Esophagus squamous epithelium (tissue), 5 donors: ENCODE results near the gene PUM1. TPM values are rescaled to one million over a fixed set of nuclear protein-coding genes. Genes with fewer than 3 reads are reported as not detected.

Experiments
- DNase-seq: peaks from one replicate; lab custom pipeline; 2025; lab: John Stamatoyannopoulos, UW
- H3K27ac ChIP-seq, 4 donors: fragments of 200-600 bp; sonication (generic); one replicate each; pipeline ENCODE4 v1.5.1; 2016 to 2019; ENCODE audit warnings: mild to moderate bottlenecking in 1 of 4
- H3K27me3 ChIP-seq, 4 donors: fragments of 200-600 bp; sonication (generic); 1 replicate in 3 of 4; 2 replicates in 1 of 4; pipeline versions ENCODE4 v1.5.1 to v1.6.0; 2017 to 2021; ENCODE audit warnings: antibody characterized with exemption in 1 of 4
- H3K36me3 ChIP-seq, 3 donors: fragments of 200-600 bp; sonication (generic); one replicate each; pipeline ENCODE4 v1.5.1; 2016 to 2019
- H3K4me1 ChIP-seq, 3 donors: fragments of 200-600 bp; sonication (generic); one replicate each; pipeline ENCODE4 v1.5.1; 2017 to 2019
- H3K4me3 ChIP-seq, 4 donors: fragments of 200-600 bp; sonication (generic); 1 replicate in 3 of 4; 2 replicates in 1 of 4; pipeline ENCODE4 v1.5.1; 2016 to 2019; ENCODE audit warnings: mild to moderate bottlenecking in 2 of 4, moderate library complexity in 1 of 4
- H3K9me3 ChIP-seq, 3 donors: fragments of 200-600 bp; sonication (generic); one replicate each; pipeline ENCODE4 v1.5.1; 2016 to 2019
- CTCF ChIP-seq, 6 experiments: fragments of 450-650 bp in 4 of 6; fragments of 200-600 bp in 2 of 6; sonication (generic) in 2 of 6; IDR thresholded peaks; one replicate each; pipeline ENCODE4 v1.5.1; 2016 to 2019; ENCODE audit warnings: antibody characterized with exemption in 6 of 6, mild to moderate bottlenecking in 4 of 6, moderate library complexity in 4 of 6
- POLR2A ChIP-seq, 4 donors: fragments of 450-650 bp; IDR thresholded peaks; one replicate each; pipeline ENCODE4 v1.6.1; 2017; ENCODE audit warnings: antibody characterized with exemption in 4 of 4, mild to moderate bottlenecking in 4 of 4, moderate library complexity in 3 of 4
- WGBS, 2 donors: methylation state at CpG; one replicate each; pipeline ENCODE4 v1.1.5; 2018; 5-methylcytosine and 5-hydroxymethylcytosine counted together
- intact Hi-C: fragments of 100-400 bp; cut with DNase I; formaldehyde crosslinking; loops from one replicate; pipeline ENCODE4 v1.15.0; 2022
- total RNA-seq, 4 donors: library from RNA; depleted of rRNA; stranded (reverse); fragments of >200 nt; gene quantifications; one replicate each; pipeline ENCODE4 v1.1.0, GENCODE V29; 2016
- donor health status: DM: yes; HTN: yes; CAD: no.

The PUM1 gene
- total RNA-seq, 4 donors from 2014 or later = 41.6 to 88.1 (median 53.9) TPM

DNA sequence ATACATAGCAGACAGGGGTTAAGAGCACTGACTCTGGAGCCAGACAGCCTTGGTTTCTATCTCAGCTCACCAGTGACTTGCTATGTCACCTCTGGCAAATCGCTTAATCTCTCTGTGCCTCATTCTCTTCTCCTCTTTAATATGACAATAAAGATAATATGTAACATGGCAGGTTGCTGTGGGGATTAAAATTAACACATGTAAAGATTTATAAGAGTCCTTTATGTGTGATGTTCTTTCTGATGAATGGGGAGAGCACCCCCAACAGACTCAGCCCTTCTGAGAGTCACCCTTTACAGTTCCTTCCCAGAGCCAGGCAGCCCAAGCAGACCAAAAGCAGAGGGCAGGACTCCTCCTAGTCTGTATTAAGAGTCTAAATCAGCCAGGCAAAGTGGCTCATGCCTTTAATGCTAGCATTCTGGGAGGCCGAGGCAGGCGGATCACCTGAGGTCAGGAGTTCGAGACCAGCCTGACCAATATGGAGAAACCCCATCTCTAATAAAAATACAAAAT is 80.5 kb downstream of the PUM1 start:
- intact Hi-C loops = no loop called here
- WGBS, 2 donors = 90 to 93% methylated on average over 2 to 3 of the region's 4 CpGs
- no peak for TF ChIP-seq CTCF (IDR thresholded peaks at IDR 0.05)
- no peak for TF ChIP-seq POLR2A (IDR thresholded peaks at IDR 0.05)
- H3K36me3 ChIP-seq = peaks cover 0 to 46% (median 0%) of the 10 kb centered on the region in 3 donors
- H3K9me3 ChIP-seq = no peaks in the 10 kb centered on the region
- H3K4me1 ChIP-seq = peaks cover 5 to 57% (median 16%) of the 10 kb centered on the region in 3 donors
- peak overlapping the region in 3 of 4 donors; percentile 27 to 45 (median 38) for H3K27ac ChIP-seq
- DNase-seq = no peak
- H3K27me3 ChIP-seq = no peaks in the 10 kb centered on the region
- no peak overlapping the region for H3K4me3 ChIP-seq

DNA sequence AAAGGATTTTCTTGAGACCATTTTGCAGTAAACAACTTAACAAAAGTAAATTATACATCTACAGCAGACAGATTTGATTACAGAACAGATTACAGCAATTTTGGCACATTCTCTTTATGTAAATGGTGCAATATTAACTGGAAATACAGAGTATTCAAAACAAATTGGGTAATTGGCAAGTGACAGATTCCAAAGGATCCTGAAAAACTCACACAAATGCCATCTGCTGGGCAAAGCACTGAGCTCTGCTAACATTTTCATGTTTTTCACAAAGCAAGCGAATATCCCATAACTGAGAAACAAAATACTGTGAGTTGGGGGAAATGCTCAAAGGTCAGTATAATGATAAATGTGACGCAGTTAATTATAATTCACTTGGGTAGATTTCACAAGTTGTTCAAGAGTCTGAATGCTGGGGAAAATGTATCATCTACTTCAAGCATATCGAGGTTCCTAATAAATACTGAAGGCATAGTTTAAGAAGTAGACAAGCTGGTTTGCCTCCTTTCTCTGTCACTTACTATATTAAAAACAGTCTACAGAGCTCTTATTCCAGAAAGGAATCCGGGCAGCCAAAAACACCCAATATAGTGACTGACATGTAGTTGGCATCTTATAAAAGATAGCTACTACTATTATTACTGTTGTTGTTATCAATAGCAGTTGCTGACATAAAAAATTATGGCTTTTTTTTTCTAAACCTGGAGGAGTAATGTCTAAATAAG is 81.2 kb downstream of the PUM1 start:
- no peak for DNase-seq
- H3K27ac ChIP-seq = peak overlapping the region in 3 of 4 donors; percentile 27 to 45 (median 38)
- 51 to 60% methylated on average over 4 of the region's 4 CpGs for WGBS, 2 donors
- no peaks in the 10 kb centered on the region for H3K9me3 ChIP-seq
- H3K4me3 ChIP-seq = no peak overlapping the region
- H3K4me1 ChIP-seq = peaks cover 5 to 57% (median 16%) of the 10 kb centered on the region in 3 donors
- intact Hi-C loops = no loop called here
- peaks cover 0 to 47% (median 6%) of the 10 kb centered on the region in 3 donors for H3K36me3 ChIP-seq
- H3K27me3 ChIP-seq = no peaks in the 10 kb centered on the region
- no peak for TF ChIP-seq CTCF (IDR thresholded peaks at IDR 0.05)
- TF ChIP-seq POLR2A (IDR thresholded peaks at IDR 0.05) = no peak

- TF ChIP-seq CTCF (IDR thresholded peaks at IDR 0.05) (no peak), POLR2A (IDR thresholded peaks at IDR 0.05) (no peak)
- Histone ChIP-seq H3K27me3 (no peaks in the 10 kb centered on the region), H3K27ac (no peak overlapping the region), H3K36me3 (peaks cover 0 to 51% (median 7%) of the 10 kb centered on the region in 3 donors), H3K4me1 (peaks cover 5 to 43% (median 16%) of the 10 kb centered on the region in 3 donors), H3K9me3 (no peaks in the 10 kb centered on the region), H3K4me3 (no peak overlapping the region)
- intact Hi-C loops = no loop called here
- 30 to 82% methylated on average over 1 of the region's 1 CpG for whole genome bisulfite sequencing, 2 donors
- DNase-seq = no peak
Observed at GRCh38 chr1:30982937-30983336, 82.6 kb downstream of the PUM1 start.

GRCh38 chr1:30982431-30982830 is 83.1 kb downstream of the PUM1 start:
- Histone ChIP-seq H3K4me1 (peaks cover 5 to 41% (median 16%) of the 10 kb centered on the region in 3 donors), H3K27me3 (no peaks in the 10 kb centered on the region), H3K4me3 (no peak overlapping the region), H3K27ac (peak overlapping the region in 2 of 4 donors; percentile 19 to 29), H3K36me3 (peaks cover 0 to 56% (median 7%) of the 10 kb centered on the region in 3 donors), H3K9me3 (no peaks in the 10 kb centered on the region)
- TF ChIP-seq CTCF (IDR thresholded peaks at IDR 0.05) = no peak
- TF ChIP-seq POLR2A (IDR thresholded peaks at IDR 0.05) = no peak
- intact Hi-C loops = no loop called here
- no peak for DNase-seq

- TF ChIP-seq POLR2A (IDR thresholded peaks at IDR 0.05) (no peak), CTCF (IDR thresholded peaks at IDR 0.05) (no peak)
- Histone ChIP-seq H3K4me3 (no peak overlapping the region), H3K36me3 (peaks cover 0 to 61% (median 7%) of the 10 kb centered on the region in 3 donors), H3K27ac (no peak overlapping the region), H3K4me1 (peaks cover 10 to 45% (median 23%) of the 10 kb centered on the region in 3 donors), H3K27me3 (no peaks in the 10 kb centered on the region), H3K9me3 (no peaks in the 10 kb centered on the region)
- no peak for DNase-seq
- intact Hi-C loops = no loop called here
- 86 to 89% methylated on average over 6 of the region's 6 CpGs for WGBS, 2 donors
Observed at GRCh38 chr1:30981172-30981571, 84.3 kb downstream of the PUM1 start.
